DMS153 treated with DMSO at 0.1 percent for 48 hours (cell line): ENCODE measurements around the gene TRIM28.

Source experiments
- DNase-seq: peaks from one replicate; lab custom pipeline; 2025; ENCODE audit not compliant: unreplicated experiment; lab: John Stamatoyannopoulos, UW

Gene TRIM28

GRCh38 chr19:58560007-58560887 is 16.4 kb downstream of the TRIM28 start:
- no peak for DNase-seq

- no peak for DNase-seq
Observed at GRCh38 chr19:58560921-58561320, 17.1 kb downstream of the TRIM28 start.

- no peak for DNase-seq
Observed at GRCh38 chr19:58561373-58562121, 17.7 kb downstream of the TRIM28 start.

GRCh38 chr19:58562122-58563033 is 18.5 kb downstream of the TRIM28 start:
- no peak for DNase-seq

- no peak for DNase-seq
Observed at GRCh38 chr19:58563034-58563573, 19.2 kb downstream of the TRIM28 start.

GRCh38 chr19:58563823-58564222 is 20.0 kb downstream of the TRIM28 start:
- DNase-seq = no peak

- no peak for DNase-seq
Observed at GRCh38 chr19:58566989-58567388, 23.1 kb downstream of the TRIM28 start.

GRCh38 chr19:58568453-58569130 is 24.7 kb downstream of the TRIM28 start:
- no peak for DNase-seq

GRCh38 chr19:58569191-58569942 is 25.5 kb downstream of the TRIM28 start:
- DNase-seq = no peak

- no peak for DNase-seq
Observed at GRCh38 chr19:58569943-58570670, 26.2 kb downstream of the TRIM28 start.

- no peak for DNase-seq
Observed at GRCh38 chr19:58570770-58571574, 27.1 kb downstream of the TRIM28 start.

- no peak for DNase-seq
Observed at GRCh38 chr19:58571575-58571947, 27.7 kb downstream of the TRIM28 start.

- no peak for DNase-seq
Observed at GRCh38 chr19:58572026-58572817, 28.4 kb downstream of the TRIM28 start.

GRCh38 chr19:58572818-58573657 is 29.2 kb downstream of the TRIM28 start, which contains the start of gene MZF1:
Gene MZF1 (minus strand): TSS chr19:58573335. CDS start chr19:58571389, 1,946 bp downstream.
- no peak for DNase-seq

- DNase-seq = no peak
Observed at GRCh38 chr19:58573658-58574164, 29.8 kb downstream of the TRIM28 start.
